Fibroblast of peridontal ligament (primary cell): ENCODE data around the gene CXCR3.
A peak's percentile ranks its signal among the peaks of the same experiment; 100 is the strongest.
"Not testable (repeated sequence)": the region's sequence is repeated elsewhere in the genome, so short reads cannot be mapped to it uniquely, and the experiment has no call there.

Source experiments
- DNase-seq: peaks from one replicate; pipeline ENCODE4 v3.0.0-alpha.2; 2010; ENCODE audit errors: extremely low read depth

Gene CXCR3

DNA sequence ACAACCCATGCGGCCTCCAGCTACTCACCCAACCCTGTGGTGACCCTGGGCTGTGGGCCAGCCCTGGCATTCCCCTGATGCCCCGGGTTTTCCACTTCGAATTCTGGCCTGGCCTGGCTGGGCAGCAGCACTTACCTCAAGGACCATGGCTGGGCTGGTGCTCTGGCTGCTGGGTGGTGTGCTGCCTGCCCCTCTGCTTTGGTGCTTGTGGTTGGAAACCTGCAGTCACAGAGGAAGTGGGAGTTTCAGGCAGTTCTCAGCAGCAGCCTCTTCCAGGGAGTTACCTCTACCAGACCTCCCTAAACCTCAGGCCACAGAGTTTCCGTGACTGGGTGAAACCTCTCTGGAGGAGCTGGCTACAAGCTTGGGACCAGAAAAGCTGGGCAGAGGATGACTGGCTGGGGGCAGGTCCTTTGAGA is at the start of gene CXCR3:
TSS of gene CXCR3 (minus strand) at position 209 of the 419 bp plus-strand sequence. CDS start at position 147, 62 bp downstream.
- DNase-seq: no peak

DNA sequence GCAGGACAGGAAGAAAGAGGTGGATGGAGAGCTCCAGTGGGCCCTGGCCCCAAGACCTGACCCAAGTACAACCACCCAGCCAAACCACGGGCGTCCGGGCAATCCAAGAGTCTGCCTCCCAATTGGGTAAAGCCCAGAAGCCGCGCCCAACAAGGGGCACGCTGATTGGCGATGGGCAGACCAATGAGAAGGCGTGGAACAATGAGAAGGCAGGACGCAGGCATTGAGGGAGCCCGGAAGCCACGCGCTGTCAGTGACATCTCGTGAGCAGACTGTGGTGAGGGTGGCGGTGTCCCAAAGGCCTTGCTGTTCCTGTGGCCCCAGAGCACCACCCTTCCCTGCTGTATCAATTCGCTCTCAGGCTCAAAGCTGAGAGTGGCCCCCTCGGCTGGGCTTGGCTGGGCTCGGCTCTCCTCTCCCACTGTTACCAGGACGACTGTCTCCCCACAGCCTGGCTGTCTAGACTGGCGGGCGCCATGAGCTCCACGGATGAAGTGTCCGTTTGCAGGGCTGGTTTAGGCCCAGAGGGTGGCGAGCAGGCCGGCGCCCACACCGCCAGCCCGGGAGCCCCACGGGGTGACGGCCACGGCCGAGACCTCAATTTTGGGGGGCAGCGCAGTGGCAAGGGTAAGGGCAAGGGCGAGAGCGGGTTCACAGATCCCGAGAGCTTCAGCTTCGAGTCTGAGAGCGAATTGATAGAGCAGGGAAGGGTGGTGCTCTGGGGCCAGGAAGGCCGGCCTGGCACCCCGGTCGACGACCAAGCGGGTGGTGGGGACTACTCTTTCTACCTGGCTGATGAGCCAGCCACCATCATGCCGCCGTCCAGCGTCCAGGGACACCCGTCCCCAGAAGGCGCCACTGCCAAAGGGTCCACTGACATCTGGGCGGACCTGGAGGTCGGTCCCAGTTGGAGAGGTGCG is 49.3 kb upstream of the CXCR3 start, which contains the start of gene LOC101059915:
TSS of gene LOC101059915 (plus strand) at position 219 of the 920 bp plus-strand sequence.
- DNase-seq: no peak

DNA sequence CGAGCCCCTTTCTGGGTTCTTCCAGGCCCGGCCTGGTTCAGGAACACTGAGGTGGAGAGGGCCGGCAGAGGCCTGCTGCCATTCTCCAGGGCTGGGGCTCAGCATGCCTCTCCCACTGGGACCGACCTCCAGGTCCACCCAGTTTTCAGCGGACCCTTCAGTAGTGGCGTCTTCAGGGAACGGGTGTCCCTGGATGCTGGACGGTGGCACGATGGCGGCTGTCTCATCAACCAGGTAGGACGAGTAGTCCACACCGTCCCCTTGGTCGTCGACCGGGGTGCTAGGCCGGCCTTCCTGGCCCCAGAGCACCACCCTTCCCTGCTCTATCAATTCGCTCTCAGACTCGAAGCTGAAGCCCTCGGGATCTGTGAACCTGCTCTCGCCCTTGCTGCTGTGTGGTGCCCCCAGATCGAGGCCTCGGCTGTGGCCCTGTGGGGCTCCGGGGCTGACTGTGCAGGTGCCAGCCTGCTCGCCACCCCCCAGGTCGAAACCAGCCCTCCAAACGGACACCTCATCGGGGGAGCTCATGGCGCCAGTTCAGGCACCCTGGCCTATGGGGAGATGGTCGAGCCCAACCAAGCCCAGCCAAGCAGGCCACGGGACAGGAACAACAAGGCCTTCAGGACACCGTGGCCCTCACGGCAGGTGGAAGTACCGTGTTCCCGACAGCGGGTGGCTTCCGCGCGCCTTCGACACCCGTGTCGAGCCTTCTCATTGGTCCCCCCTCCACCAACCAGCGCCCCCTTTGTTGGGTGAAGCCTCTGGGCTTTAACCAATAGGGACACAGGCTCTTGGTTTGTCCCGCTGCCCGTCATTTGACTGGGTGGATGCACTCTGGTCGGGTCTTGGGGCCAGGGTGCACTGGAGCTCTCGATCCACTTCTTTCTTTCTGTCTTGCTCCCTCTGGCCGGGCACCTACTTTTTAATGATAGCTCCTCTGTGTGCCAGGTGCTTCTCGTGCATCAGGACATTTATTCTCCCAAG is 48.2 kb upstream of the CXCR3 start:
- DNase-seq: no peak

DNA sequence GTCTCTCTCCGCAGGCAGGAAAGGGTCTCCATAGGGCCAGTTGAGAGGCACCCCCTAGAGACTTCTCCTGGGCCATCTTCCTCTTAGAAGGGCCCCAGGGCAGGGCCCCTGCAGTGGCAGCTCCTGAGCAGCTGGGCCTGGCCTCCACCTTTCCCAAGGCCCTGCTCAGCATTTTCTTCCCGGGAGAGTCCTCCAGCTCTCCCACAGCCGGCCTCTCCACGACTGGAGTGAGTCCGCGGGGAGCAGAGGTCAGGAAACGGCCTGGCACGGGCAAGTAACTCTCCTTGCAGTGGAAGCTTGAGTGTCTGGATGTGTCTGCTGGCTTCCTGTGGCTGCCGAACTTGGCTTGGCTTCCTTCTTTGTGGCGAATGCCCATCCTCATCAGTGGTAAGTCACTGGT is 47.4 kb upstream of the CXCR3 start:
- DNase-seq: no peak

DNA sequence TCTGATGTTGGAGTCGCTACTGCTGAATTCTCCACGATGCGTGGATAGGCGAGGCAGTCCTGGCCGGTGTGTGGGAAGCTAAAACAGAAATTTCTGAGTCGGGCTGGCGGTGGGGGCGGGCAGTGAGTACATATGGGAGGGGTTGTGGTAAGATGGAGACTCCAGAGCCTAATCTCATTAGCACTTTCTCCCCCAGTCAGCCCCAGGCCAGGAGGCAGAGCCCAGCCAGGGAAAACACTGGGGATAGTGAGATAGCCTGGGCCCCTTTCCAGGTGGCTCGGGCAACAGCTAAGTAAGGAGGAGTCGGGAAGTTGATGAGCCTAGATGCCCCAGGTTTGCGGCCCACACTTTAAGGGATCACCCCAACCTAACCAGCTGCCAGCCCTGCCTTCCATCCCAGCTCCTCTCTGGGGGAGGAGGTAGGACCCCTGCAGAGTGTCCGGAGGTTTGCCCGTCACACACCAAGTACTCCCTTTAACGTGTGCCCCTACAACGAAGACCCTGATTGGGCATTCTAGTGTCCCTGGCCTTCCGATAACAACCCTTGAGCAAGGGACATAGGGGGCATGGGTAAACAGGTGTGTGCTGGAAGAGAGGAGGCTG is 46.7 kb upstream of the CXCR3 start:
- no peak for DNase-seq

DNA sequence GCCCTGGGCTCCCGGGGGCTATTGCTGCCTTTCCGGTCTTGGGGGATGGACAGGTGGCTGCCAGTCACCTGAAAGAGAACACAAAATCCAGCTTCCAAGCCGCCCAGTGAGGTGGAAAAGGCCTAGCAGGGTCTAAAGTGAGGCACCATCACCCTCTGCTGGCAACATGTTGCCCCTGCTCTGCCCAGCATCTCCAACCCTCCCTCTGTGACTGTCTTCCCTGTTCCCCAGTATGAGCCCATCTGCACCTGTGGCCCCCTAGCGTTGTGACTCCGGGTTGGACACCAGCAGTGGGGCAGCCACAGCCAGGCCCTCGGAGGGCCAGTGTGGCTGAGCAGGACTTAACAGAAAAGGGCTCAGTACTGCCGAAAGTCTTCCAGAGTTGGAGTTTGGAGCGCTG is 45.9 kb upstream of the CXCR3 start:
- DNase-seq: not testable (repeated sequence)

DNA sequence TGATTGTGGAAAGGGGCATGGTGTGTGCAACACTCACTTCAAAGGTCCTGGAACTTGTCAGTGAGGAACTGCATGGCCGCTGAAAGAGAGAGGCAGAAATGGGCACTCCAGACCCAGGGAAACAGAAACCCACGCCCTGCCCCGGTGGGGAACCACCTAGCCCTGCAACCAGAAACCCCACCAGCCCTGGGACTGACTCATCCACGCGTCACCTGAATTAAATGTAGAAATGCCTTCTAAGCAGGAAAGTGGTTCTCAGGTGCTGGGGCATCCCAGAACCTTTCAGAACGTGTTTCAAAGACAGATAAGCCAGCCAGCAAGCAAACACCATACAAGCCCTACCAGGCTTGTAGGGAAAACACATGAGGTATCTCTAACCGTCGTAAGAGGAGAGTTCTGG is 44.9 kb upstream of the CXCR3 start:
- not testable (repeated sequence) for DNase-seq

DNA sequence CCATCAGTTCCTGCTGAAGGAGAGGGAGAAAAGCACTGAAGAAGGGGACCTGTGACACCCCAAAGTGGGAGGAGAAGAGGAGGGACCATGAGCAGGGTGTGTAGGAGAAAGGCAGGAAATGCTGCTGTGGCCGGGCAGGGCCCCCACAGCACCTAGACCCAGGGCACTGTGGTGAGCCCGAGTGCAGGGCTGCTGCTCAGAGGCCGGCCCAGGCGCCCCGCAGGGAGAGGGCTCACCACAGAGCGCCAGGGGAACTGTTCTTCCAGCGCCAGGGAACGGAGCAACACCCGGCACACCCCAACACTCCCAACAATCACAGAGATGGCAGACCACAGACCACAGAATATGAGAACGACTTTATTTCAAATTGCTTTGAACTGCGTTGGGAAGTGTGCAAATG is 44.3 kb upstream of the CXCR3 start:
- not testable (repeated sequence) for DNase-seq

DNA sequence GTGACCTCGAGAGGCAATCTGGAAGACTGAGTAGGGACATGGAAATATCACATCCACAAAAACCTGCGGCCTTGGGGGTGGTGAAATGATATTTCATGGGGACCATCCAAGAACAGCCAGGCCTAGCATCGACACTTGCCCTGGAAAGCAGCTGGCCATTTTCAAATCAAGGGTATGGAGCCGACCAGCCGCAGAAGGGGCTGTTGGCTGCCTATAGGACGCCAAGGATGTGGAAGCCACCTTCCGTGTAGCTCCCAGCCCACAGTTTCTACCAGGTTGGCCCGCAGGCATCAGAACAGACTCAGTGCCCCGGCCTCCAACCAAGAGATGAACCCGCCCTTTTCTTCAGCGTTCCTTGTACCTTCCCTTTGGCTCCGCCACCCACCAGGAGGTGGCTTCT is 43.6 kb upstream of the CXCR3 start:
- no peak for DNase-seq

DNA sequence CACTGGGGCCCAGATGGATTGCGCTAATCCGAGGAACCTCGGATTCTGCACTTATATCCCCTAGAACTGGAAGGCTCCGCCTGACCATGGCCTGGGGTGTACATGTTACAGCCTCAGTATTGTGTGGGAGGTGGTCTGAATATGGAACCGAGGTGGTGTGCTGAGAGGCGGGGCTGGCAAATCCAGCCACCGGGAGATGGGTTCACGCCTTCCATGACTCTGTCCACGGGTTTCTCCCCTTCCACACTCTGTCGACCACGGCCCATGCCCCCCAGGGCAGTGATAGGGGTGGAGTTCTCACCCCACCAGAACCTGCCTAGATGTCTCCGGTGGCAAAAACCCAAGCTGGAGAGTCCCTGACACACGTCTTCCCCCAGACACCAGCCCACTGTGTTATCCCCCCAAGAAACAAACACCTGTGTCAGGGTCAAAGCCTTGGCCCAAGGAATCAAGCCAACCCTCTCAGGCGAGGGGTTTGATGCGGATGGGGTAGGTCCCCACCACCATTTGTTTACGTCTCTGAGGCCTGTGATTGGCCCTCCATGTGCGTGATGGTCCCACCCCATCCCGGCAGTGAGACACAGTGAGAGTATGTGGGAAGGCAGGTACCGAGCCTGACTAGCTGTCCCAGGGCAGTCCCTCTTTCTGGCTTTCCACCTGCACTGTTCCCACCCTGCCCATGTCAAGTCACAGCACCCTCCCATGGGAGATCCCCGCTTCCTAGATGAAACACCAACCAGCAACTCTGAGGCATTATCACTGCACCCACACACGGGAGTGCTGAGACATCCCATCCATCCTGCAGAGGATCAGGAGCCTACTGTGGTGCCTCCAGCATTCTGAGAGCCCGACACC is 42.5 kb upstream of the CXCR3 start:
- DNase-seq: no peak

DNA sequence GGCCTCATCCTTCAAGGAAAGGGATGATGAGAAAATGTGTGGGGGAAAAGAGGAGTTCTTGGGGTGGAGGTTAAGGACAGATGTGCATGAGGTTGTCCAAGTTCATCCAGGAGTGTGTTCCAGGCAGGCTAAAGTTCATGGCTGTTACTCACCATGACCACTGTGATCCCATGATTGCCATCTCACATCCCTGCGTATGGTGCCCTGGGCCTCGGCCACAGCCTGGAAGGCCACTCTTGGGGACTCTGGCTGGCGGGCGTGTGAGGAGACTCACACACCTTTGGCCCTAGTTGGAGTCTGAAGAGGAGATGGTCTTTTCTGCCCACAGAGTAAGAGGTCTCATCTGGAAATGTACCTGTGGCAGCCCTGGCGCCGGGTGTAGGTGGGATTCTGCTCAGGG is 41.6 kb upstream of the CXCR3 start:
- no peak for DNase-seq

DNA sequence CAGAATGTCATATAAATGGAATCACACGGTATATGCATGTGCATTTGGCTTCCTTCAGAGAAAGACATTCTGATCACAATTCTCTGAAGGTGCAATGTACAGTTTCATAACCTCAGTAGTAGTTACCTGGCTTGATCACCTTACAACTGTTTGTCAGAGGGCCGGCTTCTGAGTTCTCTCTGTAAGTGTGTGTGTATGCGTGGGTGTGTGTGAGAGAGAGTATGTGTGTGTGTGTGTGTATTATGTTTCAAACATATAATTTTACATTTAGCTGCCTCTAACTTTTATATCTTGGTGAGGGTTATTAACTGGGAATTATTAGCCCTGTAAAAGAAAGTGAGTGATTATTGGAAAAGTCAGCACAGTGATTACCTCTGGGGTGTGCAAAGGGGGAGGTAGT is 41.0 kb upstream of the CXCR3 start:
- DNase-seq: no peak

DNA sequence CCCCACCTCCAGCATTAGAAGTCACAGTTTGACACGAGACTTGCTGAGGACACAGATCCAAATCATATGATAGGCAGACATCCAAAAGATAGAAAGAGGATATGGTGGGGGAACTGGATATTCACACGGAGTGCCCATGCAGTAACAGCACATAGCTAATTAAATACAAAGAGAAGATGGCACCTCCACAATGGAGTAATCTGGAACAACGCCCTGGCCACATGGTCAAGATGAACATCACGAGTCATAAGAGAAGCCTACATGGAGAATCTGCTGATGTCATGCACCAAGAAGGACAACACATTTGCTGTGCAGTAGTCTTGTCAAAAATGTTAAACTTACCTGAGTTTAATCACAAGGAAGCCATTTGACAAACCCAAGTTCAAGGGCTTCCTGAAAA is 39.0 kb upstream of the CXCR3 start:
- DNase-seq: no peak

DNA sequence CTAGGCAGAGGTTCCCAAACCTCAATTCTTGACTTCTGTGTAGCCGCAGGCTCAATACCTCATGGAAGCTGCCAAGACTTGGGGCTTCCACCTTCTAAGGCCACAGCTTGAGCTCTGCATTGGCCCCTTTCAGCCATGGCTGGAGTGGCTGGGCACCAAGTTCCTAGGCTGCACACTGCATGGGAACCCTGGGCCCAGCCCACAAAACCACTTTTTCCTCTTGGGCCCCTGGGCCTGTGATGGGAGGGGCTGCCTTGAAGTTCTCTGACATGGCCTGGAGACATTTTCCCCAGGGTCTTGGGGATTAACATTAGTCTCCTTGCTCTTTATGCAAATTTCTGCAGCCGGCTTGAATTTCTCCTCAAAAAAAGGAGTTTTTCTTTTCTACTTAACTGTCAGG is 35.0 kb upstream of the CXCR3 start:
- no peak for DNase-seq

DNA sequence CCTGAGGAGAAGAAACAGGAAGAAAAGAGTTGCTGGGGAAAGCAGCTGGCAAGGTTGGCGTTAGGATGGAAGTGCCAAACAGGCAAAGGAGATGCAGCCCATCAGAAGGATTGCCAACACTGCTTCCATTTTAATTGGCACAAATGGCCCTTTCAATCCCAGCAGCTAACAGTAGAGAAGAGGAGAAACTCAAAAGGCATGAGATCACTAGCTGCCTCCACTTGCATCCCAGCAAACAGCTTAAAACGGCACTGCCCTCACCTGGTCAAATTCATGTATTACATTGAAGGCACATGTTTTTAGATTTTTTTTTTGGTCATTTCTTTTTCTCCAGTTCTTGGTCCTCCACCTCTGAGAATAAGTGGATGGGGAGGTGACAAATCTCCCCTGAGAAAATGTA is 34.1 kb upstream of the CXCR3 start:
- peak; percentile 67 for DNase-seq

DNA sequence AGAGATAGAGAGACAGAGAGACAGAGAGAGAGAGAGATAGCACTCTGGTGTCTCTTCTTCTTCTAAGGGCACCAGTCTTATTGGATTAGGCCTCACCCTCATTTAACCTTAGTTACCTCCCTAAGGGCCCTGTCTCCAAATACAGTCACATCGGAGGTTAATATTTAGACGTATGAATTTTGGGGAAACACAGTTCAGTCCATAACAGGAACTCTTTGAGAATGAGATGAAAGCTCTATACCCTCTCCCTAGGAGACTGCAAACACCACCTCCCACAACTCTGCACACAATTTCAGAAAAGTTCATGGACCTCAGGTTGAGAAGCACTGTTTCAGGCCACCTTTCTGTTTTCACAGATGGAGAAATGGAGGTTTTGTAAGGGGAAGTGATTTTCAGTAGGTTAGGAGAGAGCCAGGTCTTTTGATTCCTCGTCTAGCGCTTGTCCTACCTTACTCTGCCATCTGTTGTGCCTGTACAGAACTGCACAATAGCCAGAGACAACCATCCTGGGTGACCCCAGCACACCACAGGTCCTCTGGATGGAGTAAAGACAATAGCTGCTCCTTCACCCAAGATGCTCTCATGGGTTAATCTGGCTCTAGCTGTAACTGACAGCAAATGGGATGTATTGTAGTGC is 32.1 kb upstream of the CXCR3 start:
- no peak for DNase-seq

DNA sequence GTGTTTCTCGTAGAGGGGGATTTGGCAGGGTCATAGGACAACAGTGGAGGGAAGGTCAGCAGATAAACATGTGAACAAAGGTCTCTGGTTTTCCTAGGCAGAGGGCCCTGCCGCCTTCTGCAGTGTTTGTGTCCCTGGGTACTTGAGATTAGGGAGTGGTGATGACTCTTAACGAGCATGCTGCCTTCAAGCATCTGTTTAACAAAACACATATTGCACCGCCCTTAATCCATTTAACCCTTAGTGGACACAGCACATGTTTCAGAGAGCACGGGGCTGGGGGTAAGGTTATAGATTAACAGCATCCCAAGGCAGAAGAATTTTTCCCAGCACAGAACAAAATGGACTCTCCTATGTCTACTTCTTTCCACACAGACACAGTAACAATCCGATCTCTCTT is 26.1 kb upstream of the CXCR3 start:
- DNase-seq: not testable (repeated sequence)

DNA sequence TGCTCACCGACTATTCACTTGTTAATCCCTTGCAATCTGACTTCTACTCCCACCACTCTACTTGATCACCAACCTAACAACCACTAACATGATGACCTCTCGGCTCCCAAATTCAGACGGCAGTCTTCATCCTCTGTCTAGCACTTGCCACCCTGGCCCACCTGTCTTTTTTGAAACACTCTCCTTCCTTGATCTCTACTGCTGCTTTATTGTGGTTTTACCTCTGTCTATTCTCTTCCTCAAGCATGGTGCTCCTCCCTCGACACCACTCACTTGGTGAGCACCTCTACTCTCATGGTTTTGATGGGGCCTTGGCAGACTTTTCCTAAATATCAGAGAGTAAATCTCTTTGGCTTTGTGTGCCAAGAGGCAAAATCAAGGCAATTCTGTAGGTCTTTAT is 21.7 kb upstream of the CXCR3 start:
- no peak for DNase-seq

DNA sequence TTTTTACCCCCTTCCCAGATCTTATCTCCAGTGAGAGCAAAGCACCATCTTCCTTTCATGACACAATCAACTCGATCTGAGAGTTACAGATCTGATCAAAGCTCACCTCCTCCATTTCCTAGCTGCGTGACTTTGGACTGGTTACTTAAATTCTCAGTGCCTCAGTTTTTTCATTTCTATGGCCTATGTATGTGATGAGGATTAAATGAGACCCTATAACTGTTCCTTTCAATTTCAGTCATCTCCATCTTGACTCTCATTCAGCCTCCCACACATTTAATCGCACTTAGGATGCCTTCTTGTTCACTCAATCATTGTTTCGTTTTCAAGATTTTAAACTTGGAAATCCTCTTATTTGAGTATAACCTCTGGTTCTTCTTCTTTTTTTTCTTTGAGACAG is 20.1 kb upstream of the CXCR3 start:
- DNase-seq: no peak

DNA sequence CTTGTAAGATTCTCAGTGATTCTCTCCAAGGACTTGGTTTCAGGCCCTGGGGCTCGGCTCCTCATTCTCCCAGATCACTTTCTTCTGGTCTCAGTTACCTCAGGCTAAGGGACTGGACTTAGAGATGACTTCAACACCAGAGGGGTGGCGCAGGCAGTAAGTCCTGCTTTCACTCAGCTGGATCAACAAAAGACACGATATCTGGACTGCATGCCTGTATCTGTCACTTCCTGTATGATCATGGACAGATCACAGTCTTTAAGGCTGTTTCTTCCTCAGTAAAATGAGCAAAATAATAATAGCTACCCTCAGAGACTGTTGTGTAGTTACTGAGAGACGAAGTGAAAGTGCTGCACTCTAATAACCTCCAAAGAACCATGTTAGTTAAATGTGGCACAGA is 19.5 kb upstream of the CXCR3 start:
- peak; percentile 20 for DNase-seq

DNA sequence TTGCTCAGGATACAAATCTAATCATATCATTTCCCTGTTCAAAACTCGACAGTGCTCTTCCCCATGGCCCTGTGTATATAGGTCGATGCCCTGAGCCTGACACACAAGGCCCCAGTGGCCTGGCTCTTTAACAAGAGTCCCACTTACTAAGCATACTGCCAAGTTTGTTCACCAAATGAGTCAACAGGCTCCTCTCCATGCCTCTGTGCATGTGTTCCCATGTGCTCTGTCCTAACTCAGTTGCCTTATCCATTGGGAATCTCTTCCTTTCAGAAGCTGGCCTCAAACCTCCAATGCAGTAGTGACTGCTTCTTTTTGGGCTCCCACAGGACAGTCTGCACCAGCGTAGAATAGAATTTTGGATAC is 18.9 kb upstream of the CXCR3 start:
- DNase-seq: peak; percentile 5
